ENCODE measurements around the gene ATRN.

Gene ATRN

DNA sequence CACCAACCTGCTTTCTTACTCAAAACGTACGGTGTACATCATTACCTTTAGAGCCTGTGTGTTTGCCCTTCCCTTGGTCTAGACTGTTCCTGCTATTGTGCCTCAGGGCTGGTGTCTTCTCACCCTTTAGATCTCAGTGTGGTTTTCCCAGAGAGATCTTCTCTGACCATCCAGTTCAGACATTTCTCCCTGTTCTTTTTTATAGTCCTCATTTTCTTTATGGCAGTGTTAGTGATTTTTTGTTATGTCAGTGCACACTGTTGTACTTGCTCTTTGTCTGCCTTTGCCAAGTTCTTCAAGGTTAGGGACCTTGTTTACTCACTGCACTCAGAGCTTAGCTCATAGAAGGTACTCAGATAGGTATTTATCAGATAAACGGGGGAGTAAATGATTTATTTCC, 82.8 kb downstream of the ATRN start:
- ChIA-PET POLR2A (no interaction called here), CTCF (no interaction called here)
- DNase-seq (ENCODE audit: extremely low spot score) = no peak
- TF ChIP-seq BHLHE40 (IDR thresholded peaks at IDR 0.05; ENCODE audit: borderline replicate concordance) (no peak), ARNT (IDR thresholded peaks at IDR 0.05) (no peak), FOXM1 (IDR thresholded peaks at IDR 0.05; ENCODE audit: borderline replicate concordance) (no peak), SP1 (IDR thresholded peaks at IDR 0.05) (no peak), ELF4 (IDR thresholded peaks at IDR 0.05) (no peak), TARDBP (IDR thresholded peaks at IDR 0.05) (no peak), FOXK2 (IDR thresholded peaks at IDR 0.05) (no peak), ZNF384 (IDR thresholded peaks at IDR 0.05) (no peak), L3MBTL2 (conservative IDR thresholded peaks at IDR 0.05) (no peak), NFRKB (IDR thresholded peaks at IDR 0.05) (no peak), FOXA1 (IDR thresholded peaks at IDR 0.05) (no peak), LEF1 (IDR thresholded peaks at IDR 0.05; ENCODE audit: borderline replicate concordance) (no peak), SUZ12 (IDR thresholded peaks at IDR 0.05) (no peak), HDGF (IDR thresholded peaks at IDR 0.05; ENCODE audit: borderline replicate concordance) (no peak), CTBP1 (IDR thresholded peaks at IDR 0.05; ENCODE audit: borderline replicate concordance) (no peak)
- TF ChIP-seq, protein P1, sequence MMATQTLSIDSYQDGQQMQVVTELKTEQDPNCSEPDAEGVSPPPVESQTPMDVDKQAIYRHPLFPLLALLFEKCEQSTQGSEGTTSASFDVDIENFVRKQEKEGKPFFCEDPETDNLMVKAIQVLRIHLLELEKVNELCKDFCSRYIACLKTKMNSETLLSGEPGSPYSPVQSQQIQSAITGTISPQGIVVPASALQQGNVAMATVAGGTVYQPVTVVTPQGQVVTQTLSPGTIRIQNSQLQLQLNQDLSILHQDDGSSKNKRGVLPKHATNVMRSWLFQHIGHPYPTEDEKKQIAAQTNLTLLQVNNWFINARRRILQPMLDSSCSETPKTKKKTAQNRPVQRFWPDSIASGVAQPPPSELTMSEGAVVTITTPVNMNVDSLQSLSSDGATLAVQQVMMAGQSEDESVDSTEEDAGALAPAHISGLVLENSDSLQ (IDR thresholded peaks at IDR 0.05) = no peak

DNA sequence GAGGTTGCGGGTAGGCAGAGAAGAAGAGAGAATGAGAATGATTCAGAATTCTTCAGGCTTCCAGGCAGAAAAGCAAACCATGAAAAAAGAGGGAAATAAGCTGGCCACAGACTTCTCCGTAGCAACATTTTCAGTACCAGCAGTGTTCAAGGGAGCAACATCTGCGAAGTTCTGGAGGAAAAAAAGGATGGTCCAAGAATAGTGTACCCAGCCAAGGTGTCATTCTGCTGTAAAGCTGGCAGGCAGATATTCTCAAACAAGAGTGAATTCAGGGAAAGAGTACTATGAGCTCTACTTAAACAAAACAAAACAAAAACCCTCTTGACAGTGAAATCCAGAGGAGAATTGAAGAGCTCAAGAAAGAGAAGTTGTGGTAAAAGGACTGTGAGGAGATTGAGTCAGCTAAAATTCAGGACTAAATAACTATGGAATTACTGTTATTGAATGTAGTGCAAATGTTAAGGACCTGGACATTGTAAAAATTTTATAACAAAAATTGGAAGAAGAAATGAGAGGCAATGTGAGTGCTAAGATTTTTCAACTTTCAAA, 86.5 kb downstream of the ATRN start:
- ChIA-PET POLR2A (no interaction called here), CTCF (no interaction called here)
- no peak for DNase-seq (ENCODE audit: extremely low spot score)
- TF ChIP-seq LEF1 (IDR thresholded peaks at IDR 0.05; ENCODE audit: borderline replicate concordance) (no peak), FOXM1 (IDR thresholded peaks at IDR 0.05; ENCODE audit: borderline replicate concordance) (no peak), TARDBP (IDR thresholded peaks at IDR 0.05) (no peak), ZNF384 (IDR thresholded peaks at IDR 0.05) (no peak), ARNT (IDR thresholded peaks at IDR 0.05) (no peak), BHLHE40 (IDR thresholded peaks at IDR 0.05; ENCODE audit: borderline replicate concordance) (no peak), CTBP1 (IDR thresholded peaks at IDR 0.05; ENCODE audit: borderline replicate concordance) (no peak), SP1 (IDR thresholded peaks at IDR 0.05) (no peak), L3MBTL2 (conservative IDR thresholded peaks at IDR 0.05) (no peak), SUZ12 (IDR thresholded peaks at IDR 0.05) (no peak), FOXA1 (IDR thresholded peaks at IDR 0.05) (no peak), ELF4 (IDR thresholded peaks at IDR 0.05) (no peak), FOXK2 (IDR thresholded peaks at IDR 0.05) (no peak), NFRKB (IDR thresholded peaks at IDR 0.05) (no peak), HDGF (IDR thresholded peaks at IDR 0.05; ENCODE audit: borderline replicate concordance) (no peak)
- TF ChIP-seq, protein P1 (IDR thresholded peaks at IDR 0.05) = no peak

DNA sequence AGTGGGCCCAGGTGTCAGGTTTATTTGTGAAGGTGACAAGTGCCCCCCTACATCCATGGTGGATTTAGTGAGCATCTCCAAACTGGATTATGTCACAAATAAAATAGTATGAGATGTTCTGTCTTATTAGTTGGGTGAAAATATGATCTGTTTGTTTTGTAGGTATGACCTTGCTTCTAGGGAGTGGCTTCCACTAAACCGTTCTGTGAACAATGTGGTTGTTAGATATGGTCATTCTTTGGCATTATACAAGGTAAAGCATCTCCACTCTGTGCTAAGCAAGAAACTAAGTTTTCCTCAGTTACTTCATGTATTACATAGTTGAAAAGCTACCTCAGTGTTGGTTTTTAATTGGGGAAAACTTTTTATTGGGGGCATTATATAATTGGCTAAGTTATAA, 88.4 kb downstream of the ATRN start:
- no peak for TF ChIP-seq ARNT (IDR thresholded peaks at IDR 0.05)
- ChIA-PET CTCF (no interaction called here), POLR2A (no interaction called here)
- no peak for DNase-seq (ENCODE audit: extremely low spot score)

DNA sequence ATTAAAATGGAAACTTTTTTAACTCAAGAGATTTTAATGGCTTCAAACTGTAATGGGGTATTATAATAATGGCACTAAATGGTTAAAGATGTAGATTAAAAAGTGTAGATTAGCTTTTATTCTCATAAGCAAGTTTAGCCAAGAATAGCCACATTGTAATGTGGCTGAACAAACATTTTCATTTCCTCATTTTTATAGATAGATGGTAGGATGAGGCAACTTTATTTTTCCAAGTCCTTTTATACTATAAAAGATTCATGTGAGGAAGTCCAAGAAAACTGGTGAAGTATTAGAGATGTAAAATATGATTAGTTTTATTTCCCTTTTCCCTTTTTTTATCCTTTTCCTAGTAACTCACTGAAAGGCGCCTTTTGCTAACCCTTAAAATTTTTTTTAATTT, 88.8 kb downstream of the ATRN start:
- DNase-seq (ENCODE audit: extremely low spot score) = no peak
- POLR2A ChIA-PET = no interaction called here
- no peak for TF ChIP-seq ARNT (IDR thresholded peaks at IDR 0.05)
- TF ChIP-seq SUZ12 (IDR thresholded peaks at IDR 0.05) = no peak
- no peak for TF ChIP-seq NFRKB (IDR thresholded peaks at IDR 0.05)
- no peak for TF ChIP-seq FOXM1 (IDR thresholded peaks at IDR 0.05; ENCODE audit: borderline replicate concordance)
- no peak for TF ChIP-seq CTBP1 (IDR thresholded peaks at IDR 0.05; ENCODE audit: borderline replicate concordance)
- no peak for TF ChIP-seq LEF1 (IDR thresholded peaks at IDR 0.05; ENCODE audit: borderline replicate concordance)
- TF ChIP-seq L3MBTL2 (conservative IDR thresholded peaks at IDR 0.05) = no peak
- TF ChIP-seq ELF4 (IDR thresholded peaks at IDR 0.05) = no peak
- TF ChIP-seq, protein P1 (IDR thresholded peaks at IDR 0.05) = no peak
- no peak for TF ChIP-seq FOXA1 (IDR thresholded peaks at IDR 0.05)
- TF ChIP-seq BHLHE40 (IDR thresholded peaks at IDR 0.05; ENCODE audit: borderline replicate concordance) = no peak
- no peak for TF ChIP-seq ZNF384 (IDR thresholded peaks at IDR 0.05)
- TF ChIP-seq TARDBP (IDR thresholded peaks at IDR 0.05) = no peak
- TF ChIP-seq FOXK2 (IDR thresholded peaks at IDR 0.05) = no peak
- no peak for TF ChIP-seq HDGF (IDR thresholded peaks at IDR 0.05; ENCODE audit: borderline replicate concordance)
- TF ChIP-seq SP1 (IDR thresholded peaks at IDR 0.05) = no peak
- CTCF ChIA-PET = no interaction called here

DNA sequence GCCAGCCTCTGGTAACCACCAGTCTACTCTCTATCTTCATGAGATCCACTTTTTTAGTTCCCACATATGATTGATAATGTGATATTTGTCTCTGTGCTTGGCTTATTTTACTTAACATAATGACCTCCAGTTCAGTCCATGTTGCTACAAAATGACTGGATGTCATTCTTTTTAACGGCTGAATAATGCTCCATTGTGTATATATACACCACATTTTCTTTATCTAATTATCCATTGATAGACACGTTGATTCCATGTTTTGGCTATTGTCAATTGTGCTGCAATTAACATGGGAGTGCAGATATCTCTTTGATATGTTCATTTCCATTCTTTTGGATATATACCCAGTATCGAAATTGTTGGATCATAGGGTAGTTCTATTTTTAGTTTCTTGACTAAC, 89.3 kb downstream of the ATRN start:
- DNase-seq (ENCODE audit: extremely low spot score) = no peak
- ChIA-PET CTCF (no interaction called here), POLR2A (no interaction called here)
- TF ChIP-seq ARNT (IDR thresholded peaks at IDR 0.05) (no peak), FOXA1 (IDR thresholded peaks at IDR 0.05) (no peak), ZNF384 (IDR thresholded peaks at IDR 0.05) (no peak), HDGF (IDR thresholded peaks at IDR 0.05; ENCODE audit: borderline replicate concordance) (no peak), SP1 (IDR thresholded peaks at IDR 0.05) (no peak), CTBP1 (IDR thresholded peaks at IDR 0.05; ENCODE audit: borderline replicate concordance) (no peak), NFRKB (IDR thresholded peaks at IDR 0.05) (no peak), ELF4 (IDR thresholded peaks at IDR 0.05) (no peak), BHLHE40 (IDR thresholded peaks at IDR 0.05; ENCODE audit: borderline replicate concordance) (no peak), FOXM1 (IDR thresholded peaks at IDR 0.05; ENCODE audit: borderline replicate concordance) (no peak), LEF1 (IDR thresholded peaks at IDR 0.05; ENCODE audit: borderline replicate concordance) (no peak), L3MBTL2 (conservative IDR thresholded peaks at IDR 0.05) (no peak)
- TF ChIP-seq, protein P1 (IDR thresholded peaks at IDR 0.05) = no peak
